Motor neuron (in vitro differentiated cells): ENCODE measurements around the gene MGAT5B. TPM values are rescaled to one million over a fixed set of nuclear protein-coding genes. Genes with fewer than 3 reads are reported as not detected.

Source experiments
- ATAC-seq, 8 experiments: fragments of 200-7000 bp; cut with Tn5 transposase; replicated peaks in 6 of 8; 2 replicates each; pipeline ENCODE4 v1.8.0; 2021; ENCODE audit warnings: mild to moderate bottlenecking in 8 of 8, moderate library complexity in 8 of 8
- H3K27ac ChIP-seq, 2 donors: fragments of 250-450 bp; sonication (Bioruptor Pico); 2 replicates each; pipeline ENCODE4 v1.9.0; 2021; ENCODE audit warnings: antibody characterized with exemption in 2 of 2, mild to moderate bottlenecking in 2 of 2, moderate library complexity in 1 of 2
- H3K4me1 ChIP-seq, 2 donors: fragments of 250-450 bp; sonication (Bioruptor Pico); replicated peaks in 1 of 2; 2 replicates each; pipeline ENCODE4 v1.6.1; 2021; ENCODE audit warnings: antibody characterized with exemption in 2 of 2, mild to moderate bottlenecking in 2 of 2, moderate library complexity in 1 of 2
- H3K4me3 ChIP-seq, 5 donors: fragments of 250-450 bp; sonication (Bioruptor Pico); 2 replicates each; pipeline ENCODE4 v1.9.0; 2021; ENCODE audit warnings: antibody characterized with exemption in 5 of 5, mild to moderate bottlenecking in 5 of 5, moderate library complexity in 4 of 5
- WGBS, 10 experiments: fragments of 450-650 bp; shearing (Covaris generic); methylation state at CpG; one replicate each; pipeline ENCODE4 v1.0.0; 2022; 5-methylcytosine and 5-hydroxymethylcytosine counted together
- in situ Hi-C, 9 experiments: fragments of 400-800 bp; cut with MboI; loops; one replicate each; pipeline ENCODE4 v1.15.0; 2021; ENCODE audit warnings: low sequenced_read_pairs in 9 of 9, low pct_unique_long_range_greater_than_20kb in 2 of 9; ENCODE audit not compliant: unreplicated experiment in 9 of 9
- total RNA-seq, 8 experiments: library from RNA; unstranded; fragments of 300-600 nt; gene quantifications; 2 replicates each; pipeline versions ENCODE4 v1.2.3 to v1.2.4, GENCODE V29; 2022

MGAT5B gene, protein sequence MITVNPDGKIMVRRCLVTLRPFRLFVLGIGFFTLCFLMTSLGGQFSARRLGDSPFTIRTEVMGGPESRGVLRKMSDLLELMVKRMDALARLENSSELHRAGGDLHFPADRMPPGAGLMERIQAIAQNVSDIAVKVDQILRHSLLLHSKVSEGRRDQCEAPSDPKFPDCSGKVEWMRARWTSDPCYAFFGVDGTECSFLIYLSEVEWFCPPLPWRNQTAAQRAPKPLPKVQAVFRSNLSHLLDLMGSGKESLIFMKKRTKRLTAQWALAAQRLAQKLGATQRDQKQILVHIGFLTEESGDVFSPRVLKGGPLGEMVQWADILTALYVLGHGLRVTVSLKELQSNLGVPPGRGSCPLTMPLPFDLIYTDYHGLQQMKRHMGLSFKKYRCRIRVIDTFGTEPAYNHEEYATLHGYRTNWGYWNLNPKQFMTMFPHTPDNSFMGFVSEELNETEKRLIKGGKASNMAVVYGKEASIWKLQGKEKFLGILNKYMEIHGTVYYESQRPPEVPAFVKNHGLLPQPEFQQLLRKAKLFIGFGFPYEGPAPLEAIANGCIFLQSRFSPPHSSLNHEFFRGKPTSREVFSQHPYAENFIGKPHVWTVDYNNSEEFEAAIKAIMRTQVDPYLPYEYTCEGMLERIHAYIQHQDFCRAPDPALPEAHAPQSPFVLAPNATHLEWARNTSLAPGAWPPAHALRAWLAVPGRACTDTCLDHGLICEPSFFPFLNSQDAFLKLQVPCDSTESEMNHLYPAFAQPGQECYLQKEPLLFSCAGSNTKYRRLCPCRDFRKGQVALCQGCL
- total RNA-seq: 10 to 100 TPM in 4 of 8 experiments, 1 to 10 TPM in 4; 1.3 to 19.6 (median 10.0) TPM

DNA sequence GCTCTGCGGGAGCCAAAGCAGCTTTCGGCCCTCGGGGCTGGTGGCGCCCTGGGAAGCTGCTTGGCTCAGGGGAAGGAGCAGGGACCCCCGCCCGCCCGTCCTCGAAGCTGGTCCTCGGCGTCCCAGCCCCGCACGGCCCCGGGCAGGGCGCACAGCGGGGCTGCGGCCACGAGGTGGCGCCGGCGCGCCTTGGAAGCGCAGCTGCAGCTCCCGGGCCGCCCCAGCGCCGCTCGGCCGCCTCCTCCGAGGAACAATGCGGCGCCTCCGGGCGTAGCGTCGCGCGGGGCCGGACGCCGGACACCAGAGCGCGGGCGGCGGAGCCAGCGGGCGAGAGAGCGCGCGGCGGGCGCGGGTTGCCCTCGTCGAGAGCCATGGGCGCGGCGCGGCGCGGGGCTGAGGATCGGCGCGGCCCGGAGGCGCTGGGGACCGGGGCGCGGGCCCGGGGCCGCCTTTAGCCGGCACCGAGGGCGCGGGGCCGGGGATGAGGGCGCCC lies at the start of gene MGAT5B:
Gene MGAT5B (plus strand): TSS at position 229 of the 493 bp plus-strand sequence. CDS start 626 bp downstream, outside the sequence.
- in situ Hi-C loops: loop anchor here in 8 of 9 experiments (5.0 to 25.0 kb wide), 4 partner anchors 169 to 197 kb away; no protein-coding TSS in a partner anchor

GRCh38 chr17:76820039-76820438 lies 48.2 kb upstream of the MGAT5B start:
- Histone ChIP-seq H3K4me1 (no peaks in the 10 kb centered on the region), H3K4me3 (no peak overlapping the region), H3K27ac (no peak overlapping the region)
- in situ Hi-C loops: loop anchor here in 1 of 9 experiments (25.0 kb wide), 1 partner anchor 242 kb away; no protein-coding TSS in a partner anchor
- peak in 2 of 8 experiments; percentile 30 to 56 for ATAC-seq
- WGBS, 10 experiments: no CpG with 5 or more reads among the region's 1 CpG

More for the DNA sequence above, at the start of gene MGAT5B:
- peaks cover 42 to 48% of the 10 kb centered on the region in 2 donors for H3K4me1 ChIP-seq
- H3K4me3 ChIP-seq: peak within 1 kb of the TSS; percentile 51 to 74 (median 64)
- ATAC-seq: peak; percentile 77 to 94 (median 82)
- H3K27ac ChIP-seq: peak within 1 kb of the TSS; percentile 58 to 66
- 0% methylated on average over 3 of the region's 76 CpGs; no CpG with 5 or more reads in 9 of the 10 experiments for WGBS, 10 experiments

DNA sequence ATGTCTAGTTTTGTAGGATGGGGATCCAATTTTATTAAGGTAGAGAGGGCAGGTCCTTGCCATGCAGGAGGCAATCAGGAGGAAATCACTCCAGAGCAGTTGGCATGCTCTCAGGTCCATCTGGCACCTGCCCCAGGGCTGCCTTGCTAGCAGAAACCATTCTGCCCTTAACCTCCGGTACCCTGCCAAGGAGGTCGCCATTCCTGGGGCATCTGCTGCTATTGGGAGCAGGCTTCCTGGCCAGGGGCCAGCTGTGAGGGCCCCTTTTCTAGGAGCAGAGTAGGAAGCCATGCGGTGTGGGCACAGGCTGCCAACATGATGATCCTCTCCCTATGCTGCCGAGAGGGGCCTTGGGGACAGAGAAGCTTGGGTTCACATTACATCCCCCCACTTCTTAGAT lies 47.6 kb upstream of the MGAT5B start:
- WGBS, 10 experiments: 70 to 100% methylated on average over 2 of the region's 4 CpGs; no CpG with 5 or more reads in 8 of the 10 experiments
- Histone ChIP-seq H3K27ac (no peak overlapping the region), H3K4me1 (no peaks in the 10 kb centered on the region), H3K4me3 (no peak overlapping the region)
- in situ Hi-C loops: loop anchor here in 1 of 9 experiments (25.0 kb wide), 1 partner anchor 242 kb away; no protein-coding TSS in a partner anchor
- ATAC-seq: no peak

DNA sequence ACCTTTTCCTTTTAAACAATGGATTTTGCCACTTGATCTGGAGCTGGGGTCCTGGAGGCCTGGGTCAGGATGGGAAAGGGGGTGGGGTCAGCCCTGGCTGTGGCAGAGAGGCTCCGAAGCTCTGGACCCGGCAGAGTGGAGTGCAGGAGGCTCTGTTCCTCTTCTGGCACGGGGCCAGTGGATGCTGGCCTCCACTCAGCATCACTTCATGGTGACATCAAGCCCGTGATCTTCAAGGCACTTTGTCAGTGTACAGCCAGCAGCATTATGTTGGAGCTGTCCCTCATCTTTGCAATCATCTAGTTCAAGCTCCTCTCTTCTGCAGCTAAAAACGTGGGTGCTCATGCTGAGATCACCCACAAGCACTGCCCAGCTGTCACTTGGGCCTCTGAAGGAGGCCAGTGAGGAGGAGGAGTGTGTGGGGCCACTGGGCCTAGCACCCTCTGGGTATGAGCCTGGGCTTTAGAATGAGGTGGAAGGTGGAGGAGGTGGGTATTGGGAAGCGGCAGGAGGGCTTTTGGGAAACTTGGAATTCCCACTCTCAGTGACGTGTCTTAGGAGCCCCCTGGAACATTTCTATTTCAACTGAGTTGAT lies 45.9 kb upstream of the MGAT5B start:
- in situ Hi-C loops: loop anchor here in 1 of 9 experiments (25.0 kb wide), 1 partner anchor 240 kb away; no protein-coding TSS in a partner anchor
- no peak for ATAC-seq
- Histone ChIP-seq H3K4me1 (no peaks in the 10 kb centered on the region), H3K27ac (no peak overlapping the region), H3K4me3 (no peak overlapping the region)
- WGBS, 10 experiments: 50 to 83% (median 60%) methylated on average over 1 to 4 of the region's 7 CpGs; no CpG with 5 or more reads in 5 of the 10 experiments

DNA sequence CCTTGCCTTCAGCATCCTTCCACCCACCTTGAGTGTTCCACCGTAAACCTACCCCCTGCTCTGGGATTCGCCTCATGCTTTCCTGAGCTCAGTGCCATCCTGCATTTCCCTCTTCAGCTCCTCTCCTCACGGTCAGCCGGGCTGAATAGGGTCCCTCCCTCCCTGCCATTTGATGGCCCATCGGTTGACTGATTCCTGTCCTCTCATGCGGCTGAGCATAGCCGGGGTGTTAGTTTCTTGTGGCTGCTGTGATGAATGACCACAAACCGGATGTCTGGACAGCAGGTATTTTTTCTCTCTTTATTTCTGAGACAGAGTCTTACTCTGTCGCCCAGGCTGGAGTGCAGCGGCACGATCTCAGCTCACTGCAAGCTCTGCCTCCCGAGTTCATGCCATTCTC lies 44.1 kb upstream of the MGAT5B start:
- ATAC-seq: peak in 4 of 8 experiments; percentile 24 to 82 (median 78)
- 56 to 100% (median 76%) methylated on average over 1 to 9 of the region's 12 CpGs; no CpG with 5 or more reads in 1 of the 10 experiments for WGBS, 10 experiments
- no peak overlapping the region for H3K27ac ChIP-seq
- no peak overlapping the region for H3K4me3 ChIP-seq
- in situ Hi-C loops: loop anchor here in 1 of 9 experiments (25.0 kb wide), 1 partner anchor 238 kb away; no protein-coding TSS in a partner anchor
- H3K4me1 ChIP-seq: no peaks in the 10 kb centered on the region

- in situ Hi-C loops: no loop called here
- Histone ChIP-seq H3K27ac (no peak overlapping the region), H3K4me3 (no peak overlapping the region), H3K4me1 (peaks cover 0 to 9% of the 10 kb centered on the region in 2 donors)
- 40 to 100% (median 75%) methylated on average over 1 to 7 of the region's 24 CpGs; no CpG with 5 or more reads in 1 of the 10 experiments for WGBS, 10 experiments
- ATAC-seq: peak in 2 of 8 experiments; percentile 34 to 66
These were observed 41.7 kb upstream of the MGAT5B start for GRCh38 chr17:76826330-76827068.

DNA sequence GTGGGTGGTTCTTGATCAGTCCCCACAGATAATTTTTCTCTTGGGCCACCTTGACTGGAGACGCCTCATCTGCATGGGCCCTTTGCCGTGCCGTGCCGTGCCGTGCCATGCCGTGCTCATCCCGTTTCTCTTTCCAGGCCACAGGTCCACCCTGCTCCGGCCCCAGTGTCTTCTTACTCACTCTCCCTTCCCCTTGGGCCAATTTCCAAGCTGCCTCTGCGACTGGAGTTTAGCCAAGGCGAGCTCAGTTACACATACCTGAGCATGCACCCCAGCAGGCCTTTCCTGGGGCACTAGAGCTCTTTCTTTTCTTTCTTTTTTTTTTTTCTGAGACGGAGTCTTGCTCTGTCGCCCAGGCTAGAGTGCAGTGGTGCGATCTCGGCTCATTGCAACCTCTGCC lies 40.5 kb upstream of the MGAT5B start:
- H3K4me1 ChIP-seq: peaks cover 0 to 9% of the 10 kb centered on the region in 2 donors
- no peak overlapping the region for H3K27ac ChIP-seq
- 22 to 97% (median 87%) methylated on average over 1 to 12 of the region's 14 CpGs; no CpG with 5 or more reads in 3 of the 10 experiments for WGBS, 10 experiments
- in situ Hi-C loops: no loop called here
- ATAC-seq: no peak
- H3K4me3 ChIP-seq: no peak overlapping the region

DNA sequence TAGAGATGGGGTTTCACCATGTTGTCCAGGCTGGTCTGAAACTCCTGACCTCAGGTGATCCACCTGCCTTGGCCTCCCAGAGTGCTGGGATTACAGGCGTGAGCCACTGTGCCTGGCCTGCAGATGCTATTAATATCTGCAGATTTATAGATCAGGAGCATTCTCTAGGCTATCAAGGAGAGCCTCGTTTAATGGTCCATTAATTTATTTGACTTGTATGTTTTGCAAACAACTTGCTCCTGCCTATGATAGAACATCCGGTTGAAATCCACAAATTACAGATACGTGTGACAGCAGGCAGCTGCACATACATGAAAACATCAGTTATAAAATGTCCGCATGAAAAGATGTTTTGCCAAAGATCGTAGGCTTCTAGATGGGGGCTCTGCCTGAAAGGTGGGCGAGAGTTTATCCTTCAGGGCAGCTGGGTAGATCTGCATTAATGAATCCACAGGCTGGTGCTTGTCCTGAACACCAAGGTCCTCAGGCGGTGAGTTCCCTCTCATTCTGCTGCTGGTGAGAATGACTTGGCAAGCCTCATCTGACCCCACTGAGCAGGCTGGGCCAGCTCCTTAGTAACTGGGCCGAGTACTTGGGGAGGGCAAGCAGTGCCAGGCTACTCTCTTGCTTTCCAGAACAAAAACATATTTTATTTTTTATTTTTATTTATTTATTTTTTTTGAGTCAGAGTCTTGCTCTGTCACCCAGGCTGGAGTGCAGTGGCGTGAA lies 37.1 kb upstream of the MGAT5B start:
- in situ Hi-C loops: no loop called here
- Histone ChIP-seq H3K4me3 (no peak overlapping the region), H3K27ac (peak overlapping the region in 1 of 2 donors; percentile 35), H3K4me1 (peaks cover 10 to 16% of the 10 kb centered on the region in 2 donors)
- ATAC-seq: peak in 4 of 8 experiments; percentile 19 to 78 (median 31)
- 26 to 100% (median 67%) methylated on average over 3 to 9 of the region's 10 CpGs; no CpG with 5 or more reads in 3 of the 10 experiments for WGBS, 10 experiments

DNA sequence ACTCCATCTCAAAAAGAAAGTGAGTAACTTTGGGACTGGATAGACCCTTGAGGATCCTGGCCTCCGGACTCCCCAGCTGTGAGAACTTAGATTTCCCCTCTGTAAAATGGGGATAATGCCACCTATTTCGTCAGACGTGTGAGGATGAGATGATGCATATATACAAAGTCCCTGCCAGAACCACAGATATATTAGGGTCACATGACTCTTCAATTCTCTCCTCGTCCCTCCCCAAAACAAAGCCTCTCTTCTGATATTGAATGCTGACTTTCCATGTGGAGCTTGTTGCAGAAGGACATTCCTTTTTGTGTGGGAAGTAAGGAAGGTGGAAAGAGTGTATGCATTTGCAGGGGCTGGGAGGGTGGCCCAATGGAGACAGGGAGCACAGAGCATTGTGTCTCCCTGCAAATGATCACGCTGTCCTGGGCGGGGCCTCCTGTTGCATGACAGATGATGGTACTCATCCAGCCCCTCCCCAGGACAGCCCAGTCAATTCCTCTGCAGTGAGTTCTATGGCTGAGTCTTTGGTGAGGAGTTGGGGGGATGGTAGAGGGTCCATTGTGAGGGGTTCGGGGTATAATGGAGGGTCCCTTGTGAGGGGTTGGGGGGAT lies 35.1 kb upstream of the MGAT5B start:
- in situ Hi-C loops: no loop called here
- Histone ChIP-seq H3K4me3 (no peak overlapping the region), H3K27ac (no peak overlapping the region), H3K4me1 (peaks cover 10 to 16% of the 10 kb centered on the region in 2 donors)
- ATAC-seq: peak in 4 of 8 experiments; percentile 60 to 85 (median 70)
- 40 to 94% (median 78%) methylated on average over 1 to 3 of the region's 7 CpGs; no CpG with 5 or more reads in 4 of the 10 experiments for WGBS, 10 experiments

DNA sequence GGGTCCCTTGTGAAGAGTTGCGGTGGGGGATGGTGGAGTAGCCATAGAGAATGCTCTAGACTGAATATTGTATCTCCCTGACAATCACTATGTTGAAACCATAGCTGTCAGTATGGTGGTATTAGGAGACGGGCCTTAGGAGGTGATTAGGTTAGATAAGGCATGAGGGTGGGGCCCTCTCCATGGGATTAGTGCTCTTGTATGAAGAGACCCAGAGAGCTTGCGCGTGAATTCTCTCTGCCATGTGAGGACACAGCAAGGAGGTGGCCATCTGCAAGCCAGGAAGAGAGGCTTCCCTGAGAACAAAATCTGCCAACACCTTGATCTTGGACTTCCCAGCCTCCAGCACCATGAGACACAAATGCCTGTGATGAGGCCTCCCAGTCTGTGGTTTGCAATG lies 34.5 kb upstream of the MGAT5B start:
- WGBS, 10 experiments: 100% methylated on average over 1 of the region's 4 CpGs; no CpG with 5 or more reads in 8 of the 10 experiments
- Histone ChIP-seq H3K4me1 (peaks cover 13 to 19% of the 10 kb centered on the region in 2 donors), H3K4me3 (no peak overlapping the region), H3K27ac (no peak overlapping the region)
- ATAC-seq: no peak
- in situ Hi-C loops: no loop called here

DNA sequence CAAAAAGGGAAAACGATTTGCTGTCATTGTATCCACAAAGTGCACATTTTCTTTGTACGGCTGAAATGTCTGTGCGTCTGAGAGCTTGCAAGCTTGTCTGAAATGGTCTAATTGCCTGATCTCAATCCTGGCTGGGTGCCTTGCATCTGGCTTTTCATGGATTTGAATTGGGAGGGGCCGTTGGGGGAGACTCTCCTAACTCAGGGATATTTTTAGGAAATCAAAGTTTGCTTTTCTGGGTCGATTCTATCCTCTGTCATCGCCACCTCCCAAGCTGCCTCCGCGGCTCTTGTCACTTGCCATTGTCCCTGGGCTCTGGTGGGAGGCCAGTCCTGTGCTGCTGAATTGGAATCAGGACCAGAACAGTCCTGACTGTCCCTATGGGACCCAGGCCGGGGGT lies 33.3 kb upstream of the MGAT5B start:
- H3K4me3 ChIP-seq: no peak overlapping the region
- WGBS, 10 experiments: 0 to 80% (median 53%) methylated on average over 1 to 4 of the region's 9 CpGs; no CpG with 5 or more reads in 4 of the 10 experiments
- no peak overlapping the region for H3K27ac ChIP-seq
- in situ Hi-C loops: no loop called here
- peaks cover 24 to 30% of the 10 kb centered on the region in 2 donors for H3K4me1 ChIP-seq
- peak in 2 of 8 experiments; percentile 31 to 37 for ATAC-seq
